Measurements from ENCODE around the gene DHRS7. TPM values are rescaled to one million over a fixed set of nuclear protein-coding genes. Genes with fewer than 3 reads are reported as not detected.
A peak's percentile ranks its signal among the peaks of the same experiment; 100 is the strongest.

Gene DHRS7
- total and polyA plus RNA-seq, 4 donors = 45.5 to 91.8 (median 78.0) TPM

GRCh38 chr14:60204104-60204842 lies 39.1 kb upstream of the DHRS7 start:
- Histone ChIP-seq H3K4me3 (no peak overlapping the region), H3K9ac (ENCODE audit: insufficient read depth in 1 of 2, low read length in 2 of 2) (no peak overlapping the region), H3K36me3 (ENCODE audit: control insufficient read depth in 4 of 4, insufficient read depth in 4 of 4, low read length in 4 of 4) (no peaks in the 10 kb centered on the region), H3K27ac (ENCODE audit: low read depth in 1 of 2, low read length in 1 of 2) (no peak overlapping the region), H3K27me3 (ENCODE audit: control insufficient read depth in 3 of 3, insufficient read depth in 3 of 3, low read length in 2 of 3) (no peaks in the 10 kb centered on the region), H3K9me3 (ENCODE audit: control insufficient read depth in 4 of 4, insufficient read depth in 3 of 4, low read length in 3 of 4) (peaks cover 0 to 2% (median 0%) of the 10 kb centered on the region in 4 donors), H3K4me1 (ENCODE audit: control insufficient read depth in 5 of 5, insufficient read depth in 5 of 5, low read length in 5 of 5) (peaks cover 0 to 7% (median 3%) of the 10 kb centered on the region in 5 donors)
- peak in 1 of 3 donors; percentile 44 for DNase-seq
- TF ChIP-seq CTCF (IDR thresholded peaks at IDR 0.05; ENCODE audit: control extremely low read depth, extremely low read depth) = no peak
- 46 to 52% methylated on average over 8 of the region's 8 CpGs for WGBS, 2 donors
- ATAC-seq (ENCODE audit: insufficient read depth, low FRiP score) = no peak

GRCh38 chr14:60199321-60199720 lies 34.1 kb upstream of the DHRS7 start:
- no peaks in the 10 kb centered on the region for H3K36me3 ChIP-seq (ENCODE audit: control insufficient read depth in 4 of 4, insufficient read depth in 4 of 4, low read length in 4 of 4)
- H3K4me1 ChIP-seq (ENCODE audit: control insufficient read depth in 5 of 5, insufficient read depth in 5 of 5, low read length in 5 of 5) = peaks cover 0 to 12% (median 0%) of the 10 kb centered on the region in 5 donors
- DNase-seq = no peak
- ATAC-seq (ENCODE audit: insufficient read depth, low FRiP score) = no peak
- no peak overlapping the region for H3K4me3 ChIP-seq
- peaks cover 0 to 4% (median 0%) of the 10 kb centered on the region in 4 donors for H3K9me3 ChIP-seq (ENCODE audit: control insufficient read depth in 4 of 4, insufficient read depth in 3 of 4, low read length in 3 of 4)
- no peak for TF ChIP-seq CTCF (IDR thresholded peaks at IDR 0.05; ENCODE audit: control extremely low read depth, extremely low read depth)
- H3K27ac ChIP-seq (ENCODE audit: low read depth in 1 of 2, low read length in 1 of 2) = no peak overlapping the region
- no peaks in the 10 kb centered on the region for H3K27me3 ChIP-seq (ENCODE audit: control insufficient read depth in 3 of 3, insufficient read depth in 3 of 3, low read length in 2 of 3)
- no peak overlapping the region for H3K9ac ChIP-seq (ENCODE audit: insufficient read depth in 1 of 2, low read length in 2 of 2)

DNA sequence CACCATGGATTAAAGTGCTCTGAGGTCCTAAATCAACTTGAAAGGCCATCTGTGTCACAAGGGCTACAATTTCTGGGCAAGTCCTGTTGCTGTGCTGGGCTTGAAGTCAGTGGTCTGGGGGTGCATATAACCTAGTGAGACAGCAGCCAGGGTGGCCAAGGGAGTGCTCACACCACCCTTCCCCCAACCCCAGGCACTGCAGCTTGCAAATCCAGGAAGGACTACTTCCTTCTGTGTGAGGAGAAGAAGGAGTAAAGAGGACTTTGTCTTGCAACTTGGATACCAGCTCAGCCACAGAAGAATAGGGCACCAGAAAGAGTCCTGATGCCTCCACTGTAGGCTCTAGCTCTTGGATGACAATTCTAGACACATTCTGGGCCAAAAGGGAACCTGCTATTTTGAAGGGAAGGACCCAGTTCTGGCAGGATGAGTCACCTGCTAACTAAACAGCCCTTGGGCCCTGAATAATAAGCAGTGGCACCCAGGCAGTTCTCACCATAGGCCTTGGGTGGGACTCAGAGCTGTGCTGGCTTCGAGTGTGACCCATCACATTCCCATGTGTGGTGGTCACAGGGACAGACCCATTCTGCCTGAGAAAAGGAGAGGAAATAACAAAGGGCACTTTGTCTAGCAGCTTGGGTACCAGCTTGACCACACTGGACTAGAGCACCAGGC lies 32.6 kb upstream of the DHRS7 start:
- WGBS, 2 donors = 90 to 93% methylated on average over 1 of the region's 1 CpG
- Histone ChIP-seq H3K27me3 (ENCODE audit: control insufficient read depth in 3 of 3, insufficient read depth in 3 of 3, low read length in 2 of 3) (no peaks in the 10 kb centered on the region), H3K4me1 (ENCODE audit: control insufficient read depth in 5 of 5, insufficient read depth in 5 of 5, low read length in 5 of 5) (peaks cover 0 to 8% (median 0%) of the 10 kb centered on the region in 5 donors), H3K36me3 (ENCODE audit: control insufficient read depth in 4 of 4, insufficient read depth in 4 of 4, low read length in 4 of 4) (no peaks in the 10 kb centered on the region), H3K27ac (ENCODE audit: low read depth in 1 of 2, low read length in 1 of 2) (no peak overlapping the region), H3K9ac (ENCODE audit: insufficient read depth in 1 of 2, low read length in 2 of 2) (no peak overlapping the region), H3K9me3 (ENCODE audit: control insufficient read depth in 4 of 4, insufficient read depth in 3 of 4, low read length in 3 of 4) (peaks cover 0 to 4% (median 0%) of the 10 kb centered on the region in 4 donors), H3K4me3 (no peak overlapping the region)
- no peak for TF ChIP-seq CTCF (IDR thresholded peaks at IDR 0.05; ENCODE audit: control extremely low read depth, extremely low read depth)
- DNase-seq (no peak), ATAC-seq (ENCODE audit: insufficient read depth, low FRiP score) (no peak)

All from lung (tissue), 12 donors.